HepG2 (cell line): ENCODE data around the gene RTN1.

Source experiments
- DR1 ChIP-seq: sonication (generic); formaldehyde crosslinking; IDR thresholded peaks from 2 replicates; pipeline ENCODE4 v1.8.0; 2021; ENCODE audit warnings: mild to moderate bottlenecking, missing genetic modification reagents, inconsistent platforms
- NFIC ChIP-seq: IDR thresholded peaks from 2 replicates; pipeline ENCODE4 v1.6.1; 2012; ENCODE audit warnings: mild to moderate bottlenecking, low read length, inconsistent platforms
- RBM39 ChIP-seq: fragments of 200-400 bp; formaldehyde crosslinking; IDR thresholded peaks from one replicate; pipeline ENCODE4 v1.6.1; 2018; ENCODE audit warnings: antibody characterized with exemption, mild to moderate bottlenecking, low read depth, low read length; ENCODE audit not compliant: poor library complexity, severe bottlenecking
- SMC3 ChIP-seq: IDR thresholded peaks from 2 replicates; pipeline ENCODE4 v1.6.1; 2011; ENCODE audit warnings: low read length, improper control_type of control experiment
- ZNF431 ChIP-seq: sonication (generic); formaldehyde crosslinking; IDR thresholded peaks from 2 replicates; pipeline ENCODE4 v1.9.0; 2022; ENCODE audit warnings: missing genetic modification reagents, low read depth, mild to moderate bottlenecking, borderline replicate concordance
- ZNF441 ChIP-seq: sonication (generic); formaldehyde crosslinking; IDR thresholded peaks from 2 replicates; pipeline ENCODE4 v1.7.0; 2021; ENCODE audit warnings: missing genetic modification reagents, borderline replicate concordance
- ZNF777 ChIP-seq: sonication (generic); formaldehyde crosslinking; IDR thresholded peaks from 2 replicates; pipeline ENCODE4 v1.4.0; 2020; ENCODE audit warnings: missing genetic modification reagents
- TF ChIP-seq, protein P1 (sequence below): sonication (generic); formaldehyde crosslinking; IDR thresholded peaks from 2 replicates; pipeline ENCODE4 v1.5.0; 2020; ENCODE audit warnings: mild to moderate bottlenecking, missing genetic modification reagents, moderate library complexity
- TF ChIP-seq, protein P2 (sequence below): sonication (generic); formaldehyde crosslinking; IDR thresholded peaks from 2 replicates; pipeline ENCODE4 v1.4.0; 2020; ENCODE audit warnings: mild to moderate bottlenecking, missing genetic modification reagents, borderline replicate concordance
- TF ChIP-seq, protein P3 (sequence below): sonication (generic); formaldehyde crosslinking; IDR thresholded peaks from 2 replicates; pipeline ENCODE4 v1.9.0; 2022; ENCODE audit warnings: missing genetic modification reagents, mild to moderate bottlenecking, borderline replicate concordance
- TF ChIP-seq, protein P4 (sequence below): IDR thresholded peaks from 2 replicates; pipeline ENCODE4 v1.6.1; 2016; ENCODE audit warnings: mild to moderate bottlenecking
- TF ChIP-seq, protein P5 (sequence below): sonication (generic); formaldehyde crosslinking; IDR thresholded peaks from 2 replicates; pipeline ENCODE4 v1.5.0; 2020; ENCODE audit warnings: missing genetic modification reagents

DNA sequence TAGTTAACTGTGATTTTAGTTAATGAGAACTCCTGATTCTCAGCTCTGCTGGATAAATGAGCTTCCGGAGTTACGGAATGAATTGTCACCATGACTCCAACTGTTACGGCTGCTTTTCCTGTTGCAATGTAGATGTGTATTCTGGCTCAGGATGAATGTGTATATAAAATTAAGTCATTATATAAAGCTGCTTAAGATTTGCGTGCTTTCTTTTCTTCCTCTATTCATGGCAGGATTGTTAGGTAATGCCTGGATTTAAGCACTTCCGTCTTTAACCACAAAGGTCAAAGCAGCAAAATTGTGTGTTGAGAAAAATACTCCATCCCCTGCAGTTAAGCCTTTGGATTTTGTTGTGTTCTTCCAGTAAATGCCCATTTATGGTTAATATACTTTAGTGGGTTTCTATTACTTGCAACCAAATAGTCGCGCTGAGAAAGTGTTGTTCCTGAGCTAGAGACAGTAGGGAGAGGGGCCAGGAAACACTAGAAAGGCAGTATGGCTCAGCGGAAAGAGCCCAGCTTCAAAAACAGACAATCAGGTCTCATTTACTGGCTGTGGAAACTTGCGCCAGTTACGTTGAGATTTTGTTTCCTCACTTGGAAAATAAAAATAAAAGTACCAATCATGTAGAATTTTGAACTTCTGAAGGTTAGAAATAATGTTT, 284.6 kb downstream of the RTN1 start:
- TF ChIP-seq, protein P1, sequence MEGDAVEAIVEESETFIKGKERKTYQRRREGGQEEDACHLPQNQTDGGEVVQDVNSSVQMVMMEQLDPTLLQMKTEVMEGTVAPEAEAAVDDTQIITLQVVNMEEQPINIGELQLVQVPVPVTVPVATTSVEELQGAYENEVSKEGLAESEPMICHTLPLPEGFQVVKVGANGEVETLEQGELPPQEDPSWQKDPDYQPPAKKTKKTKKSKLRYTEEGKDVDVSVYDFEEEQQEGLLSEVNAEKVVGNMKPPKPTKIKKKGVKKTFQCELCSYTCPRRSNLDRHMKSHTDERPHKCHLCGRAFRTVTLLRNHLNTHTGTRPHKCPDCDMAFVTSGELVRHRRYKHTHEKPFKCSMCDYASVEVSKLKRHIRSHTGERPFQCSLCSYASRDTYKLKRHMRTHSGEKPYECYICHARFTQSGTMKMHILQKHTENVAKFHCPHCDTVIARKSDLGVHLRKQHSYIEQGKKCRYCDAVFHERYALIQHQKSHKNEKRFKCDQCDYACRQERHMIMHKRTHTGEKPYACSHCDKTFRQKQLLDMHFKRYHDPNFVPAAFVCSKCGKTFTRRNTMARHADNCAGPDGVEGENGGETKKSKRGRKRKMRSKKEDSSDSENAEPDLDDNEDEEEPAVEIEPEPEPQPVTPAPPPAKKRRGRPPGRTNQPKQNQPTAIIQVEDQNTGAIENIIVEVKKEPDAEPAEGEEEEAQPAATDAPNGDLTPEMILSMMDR (CRISPR knock-in tag), result no peak
- TF ChIP-seq, protein P2, sequence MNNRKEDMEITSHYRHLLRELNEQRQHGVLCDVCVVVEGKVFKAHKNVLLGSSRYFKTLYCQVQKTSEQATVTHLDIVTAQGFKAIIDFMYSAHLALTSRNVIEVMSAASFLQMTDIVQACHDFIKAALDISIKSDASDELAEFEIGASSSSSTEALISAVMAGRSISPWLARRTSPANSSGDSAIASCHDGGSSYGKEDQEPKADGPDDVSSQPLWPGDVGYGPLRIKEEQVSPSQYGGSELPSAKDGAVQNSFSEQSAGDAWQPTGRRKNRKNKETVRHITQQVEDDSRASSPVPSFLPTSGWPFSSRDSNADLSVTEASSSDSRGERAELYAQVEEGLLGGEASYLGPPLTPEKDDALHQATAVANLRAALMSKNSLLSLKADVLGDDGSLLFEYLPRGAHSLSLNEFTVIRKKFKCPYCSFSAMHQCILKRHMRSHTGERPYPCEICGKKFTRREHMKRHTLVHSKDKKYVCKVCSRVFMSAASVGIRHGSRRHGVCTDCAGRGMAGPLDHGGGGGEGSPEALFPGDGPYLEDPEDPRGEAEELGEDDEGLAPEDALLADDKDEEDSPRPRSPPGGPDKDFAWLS, result no peak
- TF ChIP-seq SMC3, result no peak
- no peak for TF ChIP-seq ZNF431
- TF ChIP-seq ZNF777, result no peak
- TF ChIP-seq, protein P3, sequence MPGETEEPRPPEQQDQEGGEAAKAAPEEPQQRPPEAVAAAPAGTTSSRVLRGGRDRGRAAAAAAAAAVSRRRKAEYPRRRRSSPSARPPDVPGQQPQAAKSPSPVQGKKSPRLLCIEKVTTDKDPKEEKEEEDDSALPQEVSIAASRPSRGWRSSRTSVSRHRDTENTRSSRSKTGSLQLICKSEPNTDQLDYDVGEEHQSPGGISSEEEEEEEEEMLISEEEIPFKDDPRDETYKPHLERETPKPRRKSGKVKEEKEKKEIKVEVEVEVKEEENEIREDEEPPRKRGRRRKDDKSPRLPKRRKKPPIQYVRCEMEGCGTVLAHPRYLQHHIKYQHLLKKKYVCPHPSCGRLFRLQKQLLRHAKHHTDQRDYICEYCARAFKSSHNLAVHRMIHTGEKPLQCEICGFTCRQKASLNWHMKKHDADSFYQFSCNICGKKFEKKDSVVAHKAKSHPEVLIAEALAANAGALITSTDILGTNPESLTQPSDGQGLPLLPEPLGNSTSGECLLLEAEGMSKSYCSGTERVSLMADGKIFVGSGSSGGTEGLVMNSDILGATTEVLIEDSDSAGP, result no peak
- TF ChIP-seq DR1 (CRISPR knock-in tag), result no peak
- TF ChIP-seq, protein P4, sequence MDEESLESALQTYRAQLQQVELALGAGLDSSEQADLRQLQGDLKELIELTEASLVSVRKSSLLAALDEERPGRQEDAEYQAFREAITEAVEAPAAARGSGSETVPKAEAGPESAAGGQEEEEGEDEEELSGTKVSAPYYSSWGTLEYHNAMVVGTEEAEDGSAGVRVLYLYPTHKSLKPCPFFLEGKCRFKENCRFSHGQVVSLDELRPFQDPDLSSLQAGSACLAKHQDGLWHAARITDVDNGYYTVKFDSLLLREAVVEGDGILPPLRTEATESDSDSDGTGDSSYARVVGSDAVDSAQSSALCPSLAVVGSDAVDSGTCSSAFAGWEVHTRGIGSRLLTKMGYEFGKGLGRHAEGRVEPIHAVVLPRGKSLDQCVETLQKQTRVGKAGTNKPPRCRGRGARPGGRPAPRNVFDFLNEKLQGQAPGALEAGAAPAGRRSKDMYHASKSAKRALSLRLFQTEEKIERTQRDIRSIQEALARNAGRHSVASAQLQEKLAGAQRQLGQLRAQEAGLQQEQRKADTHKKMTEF (CRISPR knock-in tag), result no peak
- no peak for TF ChIP-seq ZNF441
- TF ChIP-seq NFIC, result no peak
- TF ChIP-seq, protein P5, sequence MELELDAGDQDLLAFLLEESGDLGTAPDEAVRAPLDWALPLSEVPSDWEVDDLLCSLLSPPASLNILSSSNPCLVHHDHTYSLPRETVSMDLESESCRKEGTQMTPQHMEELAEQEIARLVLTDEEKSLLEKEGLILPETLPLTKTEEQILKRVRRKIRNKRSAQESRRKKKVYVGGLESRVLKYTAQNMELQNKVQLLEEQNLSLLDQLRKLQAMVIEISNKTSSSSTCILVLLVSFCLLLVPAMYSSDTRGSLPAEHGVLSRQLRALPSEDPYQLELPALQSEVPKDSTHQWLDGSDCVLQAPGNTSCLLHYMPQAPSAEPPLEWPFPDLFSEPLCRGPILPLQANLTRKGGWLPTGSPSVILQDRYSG (CRISPR knock-in tag), result no peak
- no peak for TF ChIP-seq RBM39
